Endothelial cell (in vitro differentiated cells): Measurements from ENCODE around the gene MTCL1. TPM values are rescaled to one million over a fixed set of nuclear protein-coding genes. Genes with fewer than 3 reads are reported as not detected.

Experiments used
- DNase-seq: peaks from one replicate; pipeline ENCODE4 v3.0.0; 2021; ENCODE audit warnings: low spot score
- H3K27ac Mint-ChIP-seq: one replicate; pipeline ENCODE4 v1.8.0; 2021; ENCODE audit warnings: mixed read lengths, inconsistent platforms; ENCODE audit not compliant: unreplicated experiment
- H3K27me3 Mint-ChIP-seq: one replicate; pipeline ENCODE4 v1.8.0; 2021; ENCODE audit warnings: mild to moderate bottlenecking, moderate library complexity, mixed read lengths, inconsistent platforms; ENCODE audit not compliant: unreplicated experiment
- H3K36me3 Mint-ChIP-seq: one replicate; pipeline ENCODE4 v1.8.0; 2021; ENCODE audit warnings: mild to moderate bottlenecking, low read depth, mixed read lengths, inconsistent platforms; ENCODE audit not compliant: unreplicated experiment
- H3K4me1 Mint-ChIP-seq: one replicate; pipeline ENCODE4 v1.8.0; 2021; ENCODE audit warnings: mild to moderate bottlenecking, mixed read lengths, inconsistent platforms; ENCODE audit not compliant: unreplicated experiment
- H3K4me3 Mint-ChIP-seq: one replicate; pipeline ENCODE4 v1.8.0; 2021; ENCODE audit warnings: mild to moderate bottlenecking, mixed read lengths, inconsistent platforms; ENCODE audit not compliant: unreplicated experiment
- H3K9me3 Mint-ChIP-seq: one replicate; pipeline ENCODE4 v1.8.0; 2021; ENCODE audit warnings: mixed read lengths, inconsistent platforms; ENCODE audit not compliant: unreplicated experiment
- CTCF ChIP-seq: fragments of 200-600 bp; sonication (generic); IDR thresholded peaks from one replicate; pipeline ENCODE4 v1.5.0; 2021; ENCODE audit warnings: antibody characterized with exemption; ENCODE audit not compliant: unreplicated experiment
- total RNA-seq: library from RNA; stranded (reverse); fragmentation: NEBNext Ultra II Directional; extraction: Animal tissue kit (Norgen Biotek cat#: 25700); gene quantifications from one replicate; pipeline ENCODE4 v1.2.1, GENCODE V29; 2021; ENCODE audit not compliant: unreplicated experiment

Gene MTCL1
- total RNA-seq, 1 donor from 2014 or later = 3.8 TPM

- H3K4me3 Mint-ChIP-seq = no peak overlapping the region
- no peak for TF ChIP-seq CTCF
- DNase-seq = no peak
- H3K36me3 Mint-ChIP-seq = no peaks in the 10 kb centered on the region
- peaks cover 1% of the 10 kb centered on the region for H3K27me3 Mint-ChIP-seq
- H3K27ac Mint-ChIP-seq = peak overlapping the region; percentile 71
- H3K9me3 Mint-ChIP-seq = no peaks in the 10 kb centered on the region
- peaks cover 42% of the 10 kb centered on the region for H3K4me1 Mint-ChIP-seq
Measured at GRCh38 chr18:8795586-8796325, 90.4 kb downstream of the MTCL1 start.

- H3K27ac Mint-ChIP-seq = peak overlapping the region; percentile 62
- H3K4me3 Mint-ChIP-seq = no peak overlapping the region
- peaks cover 36% of the 10 kb centered on the region for H3K4me1 Mint-ChIP-seq
- peak; percentile 26 for DNase-seq
- H3K9me3 Mint-ChIP-seq = no peaks in the 10 kb centered on the region
- H3K36me3 Mint-ChIP-seq = no peaks in the 10 kb centered on the region
- peaks cover 1% of the 10 kb centered on the region for H3K27me3 Mint-ChIP-seq
- TF ChIP-seq CTCF = no peak
Measured at GRCh38 chr18:8797206-8797605, 91.8 kb downstream of the MTCL1 start.

- no peak for TF ChIP-seq CTCF
- peaks cover 35% of the 10 kb centered on the region for H3K4me1 Mint-ChIP-seq
- no peak for DNase-seq
- H3K9me3 Mint-ChIP-seq = no peaks in the 10 kb centered on the region
- no peaks in the 10 kb centered on the region for H3K27me3 Mint-ChIP-seq
- H3K36me3 Mint-ChIP-seq = no peaks in the 10 kb centered on the region
- H3K4me3 Mint-ChIP-seq = no peak overlapping the region
- H3K27ac Mint-ChIP-seq = no peak overlapping the region
Measured at GRCh38 chr18:8799001-8799400, 93.6 kb downstream of the MTCL1 start.

GRCh38 chr18:8799596-8800441 is 94.5 kb downstream of the MTCL1 start:
- Mint-ChIP-seq H3K27me3 (no peaks in the 10 kb centered on the region), H3K4me1 (peaks cover 30% of the 10 kb centered on the region), H3K9me3 (no peaks in the 10 kb centered on the region), H3K27ac (no peak overlapping the region), H3K36me3 (no peaks in the 10 kb centered on the region), H3K4me3 (no peak overlapping the region)
- no peak for TF ChIP-seq CTCF
- DNase-seq = no peak

GRCh38 chr18:8800445-8800844 is 95.1 kb downstream of the MTCL1 start:
- no peak overlapping the region for H3K4me3 Mint-ChIP-seq
- DNase-seq = no peak

More at GRCh38 chr18:8800445-8800844, 95.1 kb downstream of the MTCL1 start:
- Mint-ChIP-seq H3K27ac (no peak overlapping the region), H3K27me3 (no peaks in the 10 kb centered on the region), H3K36me3 (no peaks in the 10 kb centered on the region), H3K9me3 (no peaks in the 10 kb centered on the region), H3K4me1 (peaks cover 23% of the 10 kb centered on the region)
- TF ChIP-seq CTCF = no peak
